Immature natural killer cell (primary cell): ENCODE results near the gene IER5L. TPM values are rescaled to one million over a fixed set of nuclear protein-coding genes. Genes with fewer than 3 reads are reported as not detected.

Source experiments
- DNase-seq, 3 donors: peaks; one replicate each; pipeline ENCODE4 v3.0.0; 2022; ENCODE audit warnings: mixed read lengths in 1 of 3
- H3K27ac Mint-ChIP-seq, 6 donors: one replicate each; pipeline ENCODE4 v1.8.0; 2020; ENCODE audit warnings: mixed read lengths in 6 of 6, mild to moderate bottlenecking in 5 of 6, inconsistent platforms in 4 of 6, moderate library complexity in 3 of 6
- H3K27me3 Mint-ChIP-seq, 3 donors: one replicate each; pipeline ENCODE4 v1.8.0; 2020 to 2021; ENCODE audit warnings: low read depth in 3 of 3, mild to moderate bottlenecking in 3 of 3, mixed read lengths in 3 of 3, moderate library complexity in 3 of 3, inconsistent platforms in 1 of 3
- H3K36me3 Mint-ChIP-seq, 3 donors: one replicate each; pipeline ENCODE4 v1.8.0; 2020; ENCODE audit warnings: mixed read lengths in 3 of 3, inconsistent platforms in 2 of 3, mild to moderate bottlenecking in 2 of 3
- H3K4me1 Mint-ChIP-seq, 2 donors: one replicate each; pipeline ENCODE4 v1.8.0; 2020; ENCODE audit warnings: inconsistent platforms in 2 of 2, mild to moderate bottlenecking in 2 of 2, mixed read lengths in 2 of 2, moderate library complexity in 1 of 2
- H3K4me3 Mint-ChIP-seq, 5 donors: one replicate each; pipeline ENCODE4 v1.8.0; 2020; ENCODE audit warnings: mild to moderate bottlenecking in 5 of 5, mixed read lengths in 5 of 5, inconsistent platforms in 3 of 5, moderate library complexity in 3 of 5
- H3K9me3 Mint-ChIP-seq, 6 donors: one replicate each; pipeline ENCODE4 v1.8.0; 2020; ENCODE audit warnings: mild to moderate bottlenecking in 6 of 6, mixed read lengths in 6 of 6, inconsistent platforms in 4 of 6, moderate library complexity in 3 of 6
- polyA plus RNA-seq, 3 donors: library from polyadenylated mRNA; unstranded; fragments of 300-500 nt; fragmentation: Illumina TruSeq; gene quantifications; one replicate each; pipeline ENCODE4 v1.2.3, GENCODE V29; 2021

The IER5L gene
- polyA plus RNA-seq, 3 donors from 2014 or later: 0.15 to 1.1 (median 0.16) TPM

DNA sequence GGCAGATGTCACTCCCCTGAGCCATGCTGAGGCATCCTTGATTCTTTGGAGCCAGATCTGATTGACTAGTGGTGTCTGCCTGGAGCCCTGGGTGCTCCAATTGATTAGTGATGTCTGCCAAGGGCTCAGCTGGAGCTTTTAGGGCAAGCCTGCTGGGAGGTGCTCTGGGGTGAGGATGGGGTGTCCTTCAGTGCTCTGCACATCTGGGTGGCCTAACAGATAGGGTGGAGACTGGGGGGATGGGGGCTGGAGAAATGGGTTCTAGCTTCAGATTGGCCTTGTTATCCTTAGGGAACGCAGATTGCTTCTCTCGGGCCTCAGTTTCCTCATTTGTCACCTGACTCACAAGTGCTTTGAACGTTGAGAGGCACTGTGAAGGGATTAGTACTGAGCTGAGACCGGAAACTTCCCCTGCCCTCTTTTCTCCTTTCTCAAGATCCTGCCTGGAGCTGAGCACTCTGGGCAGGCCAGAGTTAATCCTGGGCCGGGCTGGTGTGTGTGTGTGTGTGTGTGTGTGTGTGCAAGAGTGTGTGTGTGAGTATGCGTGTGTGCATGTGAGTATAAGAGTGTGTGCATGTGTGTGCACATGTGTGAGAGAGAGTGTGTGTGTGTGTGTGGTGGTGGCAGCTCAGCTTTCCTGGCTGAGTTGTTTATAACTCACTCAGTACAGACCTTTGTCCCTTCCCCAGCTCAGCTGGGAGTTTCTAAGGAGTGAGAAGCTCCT lies 5.6 kb upstream of the IER5L start:
- Mint-ChIP-seq H3K4me3 (no peak overlapping the region), H3K36me3 (no peaks in the 10 kb centered on the region)

DNA sequence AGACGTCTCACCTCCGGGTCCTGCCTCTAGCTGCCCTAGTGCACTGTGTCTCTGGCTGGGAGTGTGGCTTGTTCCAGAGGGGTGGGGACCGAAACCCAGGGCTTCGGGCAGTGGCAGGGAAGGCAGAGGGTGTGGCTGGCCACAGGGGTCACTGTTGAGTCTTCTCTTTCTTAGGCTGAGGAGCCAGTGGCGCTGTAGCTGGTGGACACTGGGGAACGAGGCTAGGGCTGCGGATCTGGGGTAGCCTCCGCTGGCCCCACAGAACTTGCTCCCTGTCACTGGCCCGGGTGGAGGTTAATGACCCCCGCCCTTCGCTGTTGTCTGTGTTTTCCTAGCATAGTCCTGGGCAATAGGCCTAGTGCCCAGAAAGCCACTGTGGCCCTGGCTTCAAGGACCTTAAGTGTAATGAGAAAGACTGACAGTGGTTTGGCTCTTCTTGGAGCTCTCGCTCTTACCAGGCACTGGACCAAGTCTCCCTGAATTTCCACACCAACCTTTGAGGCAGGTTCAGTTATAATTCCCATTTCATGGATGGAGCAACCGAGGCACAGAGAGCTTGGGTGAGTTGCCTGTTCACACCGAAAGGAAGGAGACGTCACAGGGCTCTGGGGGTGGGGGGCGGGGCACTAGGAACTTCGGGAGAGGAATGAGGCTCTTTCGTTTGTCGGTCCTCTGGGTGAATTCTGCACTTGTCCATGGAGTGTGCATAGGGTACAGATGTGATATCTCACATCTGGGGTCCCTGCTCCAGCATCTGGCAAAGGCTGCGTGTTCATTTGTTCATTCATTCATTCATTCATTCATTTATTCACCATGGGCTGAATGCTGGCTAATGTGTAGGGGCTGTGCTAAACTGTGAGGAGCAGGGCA lies 4.8 kb upstream of the IER5L start:
- H3K4me3 Mint-ChIP-seq: no peak overlapping the region
- no peak overlapping the region for H3K27ac Mint-ChIP-seq
- no peak for DNase-seq
- peaks cover 0 to 1% of the 10 kb centered on the region in 2 donors for H3K4me1 Mint-ChIP-seq
- H3K36me3 Mint-ChIP-seq: no peaks in the 10 kb centered on the region
- peaks cover 0 to 5% (median 3%) of the 10 kb centered on the region in 3 donors for H3K27me3 Mint-ChIP-seq
- no peaks in the 10 kb centered on the region for H3K9me3 Mint-ChIP-seq

More for the DNA sequence above, 5.6 kb upstream of the IER5L start:
- Mint-ChIP-seq H3K27ac (no peak overlapping the region), H3K27me3 (peaks cover 0 to 3% (median 2%) of the 10 kb centered on the region in 3 donors), H3K9me3 (no peaks in the 10 kb centered on the region), H3K4me1 (no peaks in the 10 kb centered on the region)
- no peak for DNase-seq

DNA sequence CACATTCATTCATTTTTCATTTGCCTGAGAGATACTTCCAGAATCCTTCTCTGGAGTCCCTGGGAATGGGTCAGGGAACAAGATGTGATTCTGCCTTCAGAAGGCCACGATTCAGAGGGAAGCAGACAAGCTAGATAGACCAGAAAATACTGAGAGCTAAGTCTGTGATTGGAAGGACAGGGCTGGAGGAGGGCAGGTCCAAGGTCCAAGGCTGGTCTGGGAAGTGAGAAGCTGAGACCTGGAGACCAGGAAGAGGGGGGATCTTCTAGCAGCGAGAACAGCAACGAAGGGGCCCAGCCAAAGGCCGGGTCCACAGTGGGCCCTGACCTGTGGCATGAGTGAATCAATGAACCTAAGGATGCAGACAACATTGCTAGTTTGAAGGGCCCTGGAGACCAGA lies 4.1 kb upstream of the IER5L start:
- H3K9me3 Mint-ChIP-seq: no peaks in the 10 kb centered on the region
- H3K4me1 Mint-ChIP-seq: peaks cover 0 to 3% of the 10 kb centered on the region in 2 donors
- H3K36me3 Mint-ChIP-seq: no peaks in the 10 kb centered on the region
- peaks cover 2 to 7% (median 3%) of the 10 kb centered on the region in 3 donors for H3K27me3 Mint-ChIP-seq
- no peak overlapping the region for H3K27ac Mint-ChIP-seq
- H3K4me3 Mint-ChIP-seq: no peak overlapping the region
- no peak for DNase-seq

DNA sequence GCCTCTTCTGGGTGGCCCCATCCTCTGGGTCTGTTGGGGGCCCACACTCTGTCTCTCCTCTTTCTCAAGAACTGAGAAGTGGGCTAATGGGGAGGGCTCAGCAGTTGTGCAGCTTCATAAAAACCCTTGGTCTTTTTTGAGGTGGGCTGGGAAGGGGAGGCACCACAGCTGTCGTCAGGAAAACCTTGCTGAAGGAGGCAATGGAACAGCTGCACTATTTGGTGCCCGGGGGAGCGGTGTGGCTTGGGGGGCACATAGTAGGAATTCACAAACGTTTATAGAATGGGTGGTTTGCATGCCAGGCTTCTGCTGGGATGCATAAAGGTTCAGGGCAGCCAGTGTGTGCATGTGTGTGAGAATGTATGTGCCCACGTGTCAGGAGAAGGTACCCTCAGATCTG lies 3.2 kb upstream of the IER5L start:
- no peak overlapping the region for H3K27ac Mint-ChIP-seq
- no peaks in the 10 kb centered on the region for H3K36me3 Mint-ChIP-seq
- H3K4me3 Mint-ChIP-seq: no peak overlapping the region
- peaks cover 2 to 7% (median 3%) of the 10 kb centered on the region in 3 donors for H3K27me3 Mint-ChIP-seq
- H3K9me3 Mint-ChIP-seq: no peaks in the 10 kb centered on the region
- DNase-seq: no peak
- H3K4me1 Mint-ChIP-seq: peaks cover 1 to 3% of the 10 kb centered on the region in 2 donors

DNA sequence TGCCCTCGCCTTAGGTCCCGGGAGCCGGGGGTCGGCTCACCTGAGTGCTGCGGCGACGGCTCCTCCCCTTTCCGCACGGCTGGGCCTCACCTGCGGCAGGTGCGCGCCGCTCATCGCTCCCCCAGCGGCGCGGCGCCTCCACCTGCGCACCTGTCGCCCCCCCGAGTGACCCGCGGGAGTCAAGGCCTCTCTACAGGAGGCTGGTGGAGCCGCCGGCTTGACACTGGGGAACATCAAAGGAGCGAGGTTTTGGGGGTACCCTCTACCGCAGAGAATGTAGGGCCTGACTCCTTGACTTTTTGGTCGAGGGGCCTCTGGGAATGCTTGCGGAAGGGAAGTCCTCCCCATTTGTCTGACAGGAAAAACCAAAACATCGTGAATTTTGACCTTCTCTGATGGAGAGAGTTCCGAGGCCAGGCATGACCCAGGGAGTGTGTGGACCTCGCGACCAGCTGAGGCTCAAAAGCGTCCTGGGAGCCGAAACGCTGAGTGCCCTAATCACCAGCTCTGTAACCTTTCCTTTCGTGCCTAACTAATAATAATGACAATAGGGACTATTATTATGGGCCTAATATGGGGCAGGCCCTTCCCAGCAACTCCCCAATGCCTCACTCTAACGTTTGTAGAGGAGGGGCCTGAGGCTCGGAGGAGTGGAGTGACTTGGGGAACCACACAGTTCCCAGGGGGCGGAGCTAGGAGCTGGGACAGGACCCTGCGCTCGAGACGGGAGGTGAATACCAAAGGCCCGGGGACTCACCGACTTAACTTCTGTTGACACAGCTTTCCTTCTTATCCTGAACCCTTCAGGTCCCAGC lies 714 bp upstream of the IER5L start:
- H3K9me3 Mint-ChIP-seq: no peaks in the 10 kb centered on the region
- DNase-seq: no peak
- peaks cover 14 to 17% of the 10 kb centered on the region in 2 donors for H3K4me1 Mint-ChIP-seq
- peak overlapping the region in 3 of 5 donors; percentile 13 to 25 (median 17) for H3K4me3 Mint-ChIP-seq
- H3K27ac Mint-ChIP-seq: no peak overlapping the region
- no peaks in the 10 kb centered on the region for H3K36me3 Mint-ChIP-seq
- H3K27me3 Mint-ChIP-seq: peaks cover 4 to 8% (median 5%) of the 10 kb centered on the region in 3 donors

DNA sequence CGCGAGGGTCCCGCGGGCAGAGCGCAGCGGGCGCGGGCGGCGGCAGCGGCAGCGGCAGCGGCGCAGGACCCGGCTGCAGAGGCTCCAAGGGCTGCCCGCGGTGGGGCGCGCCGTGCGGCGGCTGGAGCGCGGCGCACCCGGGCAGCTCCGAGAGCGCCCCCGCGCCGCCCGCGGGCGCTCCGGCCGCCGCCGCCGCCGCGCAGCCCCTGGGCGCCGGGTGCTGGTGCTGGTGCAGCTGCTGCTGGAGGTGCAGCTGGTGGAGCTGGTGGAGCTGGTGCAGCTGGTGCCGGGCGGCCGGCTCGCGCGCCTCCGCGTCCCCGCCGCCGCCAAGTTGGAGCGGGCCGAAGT lies 644 bp downstream of the IER5L start:
- no peak overlapping the region for H3K27ac Mint-ChIP-seq
- H3K36me3 Mint-ChIP-seq: no peaks in the 10 kb centered on the region
- H3K4me1 Mint-ChIP-seq: peaks cover 14 to 17% of the 10 kb centered on the region in 2 donors
- H3K4me3 Mint-ChIP-seq: peak overlapping the region in 2 of 5 donors; percentile 87 to 93
- DNase-seq: peak in 1 of 3 donors; percentile 31
- H3K9me3 Mint-ChIP-seq: no peaks in the 10 kb centered on the region
- H3K27me3 Mint-ChIP-seq: peaks cover 4 to 10% (median 5%) of the 10 kb centered on the region in 3 donors

DNA sequence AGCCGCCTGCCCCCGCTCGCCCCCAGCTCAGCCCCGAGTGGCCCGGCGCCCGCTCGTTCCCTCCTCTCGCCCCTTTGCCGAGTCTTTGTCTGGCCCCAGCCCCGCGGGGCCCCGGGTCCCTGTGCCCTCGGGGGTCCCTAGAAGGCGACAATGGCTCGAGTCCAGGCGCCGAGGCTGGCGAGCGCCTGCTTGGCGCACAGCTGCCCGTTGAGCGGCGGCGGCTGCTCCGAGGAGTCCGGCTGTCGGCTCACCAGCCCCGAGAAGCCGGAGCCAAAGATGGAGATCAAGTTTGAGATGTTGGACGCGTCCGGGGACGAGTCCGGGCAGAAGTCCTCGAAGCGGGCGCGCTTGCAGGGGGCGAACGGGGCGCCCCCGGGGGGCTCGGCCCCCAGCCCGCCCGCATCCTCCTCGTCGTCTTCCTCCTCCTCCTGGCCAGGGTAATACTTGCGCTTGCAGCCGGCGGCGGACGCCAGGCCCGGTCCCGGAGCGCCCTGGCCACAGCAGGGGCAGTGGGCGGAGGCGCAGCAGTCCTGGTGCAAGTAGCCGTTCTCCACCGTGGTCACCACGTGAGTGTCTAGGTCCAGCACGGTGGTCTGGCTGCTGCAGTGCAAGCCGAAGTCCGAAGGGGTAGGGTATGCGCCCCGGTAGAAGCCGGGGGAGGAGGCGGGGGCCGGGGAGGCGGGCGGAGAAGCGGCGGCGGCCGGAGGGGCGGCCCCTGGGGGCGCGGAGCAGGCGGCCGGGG lies 1.2 kb downstream of the IER5L start:
- H3K27me3 Mint-ChIP-seq: peaks cover 4 to 10% (median 5%) of the 10 kb centered on the region in 3 donors
- H3K36me3 Mint-ChIP-seq: no peaks in the 10 kb centered on the region
- H3K27ac Mint-ChIP-seq: peak overlapping the region in 1 of 6 donors; percentile 22
- H3K9me3 Mint-ChIP-seq: no peaks in the 10 kb centered on the region
- peak overlapping the region; percentile 87 to 90 (median 89) for H3K4me3 Mint-ChIP-seq
- DNase-seq: peak; percentile 11 to 20 (median 15)
- peaks cover 14 to 17% of the 10 kb centered on the region in 2 donors for H3K4me1 Mint-ChIP-seq

DNA sequence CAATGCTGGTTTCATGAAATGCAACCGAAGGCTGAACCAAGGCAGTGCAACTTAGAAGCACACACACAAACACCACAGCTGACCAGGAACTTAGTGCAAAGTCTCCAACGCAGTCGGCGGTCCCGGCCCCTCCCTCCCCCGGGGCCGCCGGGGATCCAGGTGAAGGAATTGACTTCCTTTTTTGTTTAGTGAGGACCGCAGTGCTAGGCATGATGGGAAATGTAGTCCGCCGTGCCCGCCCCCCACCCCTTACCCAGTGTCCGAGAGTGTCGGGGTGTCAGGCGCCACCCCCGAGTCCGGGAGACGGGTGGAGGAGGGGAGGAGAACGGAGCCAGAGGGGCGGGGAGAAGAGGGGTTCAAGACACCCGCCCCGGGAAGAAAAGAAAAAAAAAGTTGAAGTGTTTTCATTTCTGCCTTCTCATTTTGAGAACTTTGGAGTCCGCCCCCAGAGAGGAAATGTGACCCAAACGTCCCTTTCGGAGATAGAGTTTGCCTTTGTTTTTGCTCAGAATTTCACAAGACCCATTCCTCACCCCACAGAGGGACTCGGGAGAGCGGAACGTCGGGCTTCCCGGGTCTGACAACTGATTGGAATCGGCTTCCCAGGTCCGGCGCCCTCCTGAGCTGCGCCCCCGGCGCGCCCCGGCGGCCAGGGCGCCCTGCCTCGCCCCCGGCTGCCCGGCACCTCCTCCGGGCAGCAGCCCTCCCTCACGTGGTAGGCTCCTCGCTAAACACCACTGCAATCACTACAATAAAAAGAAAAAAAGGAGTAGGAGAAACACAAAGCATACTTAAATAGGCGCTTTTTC lies 2.0 kb downstream of the IER5L start:
- no peaks in the 10 kb centered on the region for H3K36me3 Mint-ChIP-seq
- H3K9me3 Mint-ChIP-seq: no peaks in the 10 kb centered on the region
- H3K27me3 Mint-ChIP-seq: peaks cover 2 to 9% (median 4%) of the 10 kb centered on the region in 3 donors
- DNase-seq: peak; percentile 41 to 49 (median 47)
- H3K4me3 Mint-ChIP-seq: peak overlapping the region; percentile 87 to 90 (median 89)
- H3K4me1 Mint-ChIP-seq: peaks cover 14 to 17% of the 10 kb centered on the region in 2 donors
- H3K27ac Mint-ChIP-seq: peak overlapping the region; percentile 55 to 89 (median 80)

DNA sequence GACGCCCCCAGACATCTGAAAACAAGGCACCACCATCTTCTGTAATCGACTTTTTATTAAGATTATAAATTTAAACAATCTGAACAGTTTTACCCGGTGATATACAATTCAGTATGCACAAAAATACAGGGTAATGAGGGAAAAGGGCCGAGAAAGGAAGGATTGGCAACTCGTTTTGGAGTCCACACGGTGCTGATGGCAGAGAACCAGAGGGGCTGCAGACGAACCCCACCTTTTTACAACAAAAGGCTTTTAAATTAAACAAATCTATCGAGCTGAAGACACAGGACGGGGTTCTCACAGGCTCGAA lies 2.6 kb downstream of the IER5L start:
- Mint-ChIP-seq H3K36me3 (no peaks in the 10 kb centered on the region), H3K4me3 (peak overlapping the region; percentile 87 to 90 (median 89)), H3K9me3 (no peaks in the 10 kb centered on the region), H3K27ac (peak overlapping the region; percentile 55 to 89 (median 80)), H3K27me3 (peaks cover 2 to 9% (median 4%) of the 10 kb centered on the region in 3 donors), H3K4me1 (peaks cover 14 to 17% of the 10 kb centered on the region in 2 donors)
- DNase-seq: no peak

DNA sequence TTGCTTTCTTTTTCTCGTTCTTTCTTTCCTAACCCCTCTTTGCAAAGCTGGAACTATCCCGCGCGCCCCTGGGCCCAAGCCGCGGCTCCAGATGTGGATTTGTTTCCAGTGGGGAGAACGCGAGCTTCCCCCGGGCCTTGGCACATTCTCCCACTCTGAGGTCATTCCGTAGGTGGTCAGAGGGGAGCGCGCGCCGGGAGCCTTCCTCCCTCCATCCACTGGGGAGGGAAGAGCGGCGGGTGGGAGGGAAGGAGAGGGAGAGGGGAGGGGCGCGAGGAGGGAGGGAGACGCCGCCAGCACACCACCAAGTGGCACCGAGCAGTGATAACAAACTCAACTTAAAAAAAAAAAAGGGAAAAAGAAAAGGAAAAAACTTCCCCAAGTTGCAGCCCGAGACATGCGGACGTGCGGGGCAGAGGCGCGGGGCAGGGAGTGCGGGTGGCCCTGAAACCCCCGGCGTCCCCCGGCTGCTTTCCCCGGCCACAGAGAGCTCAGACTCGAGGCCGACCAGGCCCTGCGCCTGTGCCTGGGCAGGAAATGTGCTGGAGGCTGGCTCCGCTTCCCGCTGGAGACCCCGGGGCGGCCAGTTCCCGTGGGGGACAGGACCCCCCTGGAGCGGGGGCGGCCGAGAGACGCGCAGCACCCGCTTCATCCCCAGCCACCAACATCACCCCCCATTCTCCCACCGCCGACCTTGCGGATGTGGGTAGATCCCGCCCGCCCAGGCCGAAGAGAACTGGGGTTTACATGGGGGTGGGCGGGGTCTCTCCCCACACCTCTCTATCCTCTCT lies 3.1 kb downstream of the IER5L start:
- Mint-ChIP-seq H3K27me3 (peaks cover 2 to 9% (median 4%) of the 10 kb centered on the region in 3 donors), H3K9me3 (no peaks in the 10 kb centered on the region), H3K27ac (peak overlapping the region; percentile 55 to 89 (median 80)), H3K4me3 (peak overlapping the region; percentile 87 to 90 (median 89)), H3K36me3 (no peaks in the 10 kb centered on the region), H3K4me1 (peaks cover 14 to 17% of the 10 kb centered on the region in 2 donors)
- DNase-seq: peak; percentile 39 to 45 (median 42)

DNA sequence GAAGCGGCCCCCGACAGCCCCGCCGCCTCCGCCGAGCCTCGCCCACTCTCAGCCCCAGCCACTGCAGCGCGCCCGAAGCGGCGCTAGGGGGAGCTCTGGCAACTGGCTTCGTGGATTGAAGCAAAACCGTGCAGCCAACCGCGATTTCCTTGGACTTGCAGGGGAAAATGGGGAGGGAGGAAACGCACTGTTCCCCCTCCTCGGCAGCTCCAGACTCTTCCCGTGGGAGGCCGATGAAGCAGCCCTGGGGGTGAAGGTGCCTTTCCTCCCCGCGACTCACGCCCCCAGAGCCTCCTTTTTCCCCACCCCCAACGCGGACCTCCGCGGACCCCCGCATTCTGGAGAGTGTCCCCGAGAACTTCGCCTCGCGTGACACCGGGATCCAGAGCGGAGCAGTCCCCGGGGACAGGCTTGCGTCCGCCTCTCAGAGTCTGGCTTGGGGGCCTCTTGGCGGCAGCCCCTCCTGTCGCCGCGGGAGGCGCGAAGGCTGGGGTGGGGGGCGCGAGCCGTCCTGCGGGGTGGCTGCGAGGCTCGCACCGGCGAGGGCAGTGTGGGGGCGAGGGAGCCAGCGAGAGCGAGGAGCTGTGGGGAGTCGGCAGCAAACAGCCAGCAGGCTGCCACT lies 3.8 kb downstream of the IER5L start:
- Mint-ChIP-seq H3K27ac (peak overlapping the region in 3 of 6 donors; percentile 58 to 72 (median 64)), H3K4me1 (peaks cover 14 to 17% of the 10 kb centered on the region in 2 donors)

More for the DNA sequence above, 3.8 kb downstream of the IER5L start:
- DNase-seq: peak; percentile 73 to 76 (median 73)
- peak overlapping the region; percentile 77 to 90 (median 85) for H3K4me3 Mint-ChIP-seq
- no peaks in the 10 kb centered on the region for H3K36me3 Mint-ChIP-seq
- no peaks in the 10 kb centered on the region for H3K9me3 Mint-ChIP-seq
- H3K27me3 Mint-ChIP-seq: peaks cover 2 to 9% (median 4%) of the 10 kb centered on the region in 3 donors
